ENCODE results near the gene AJUBA.

DNA sequence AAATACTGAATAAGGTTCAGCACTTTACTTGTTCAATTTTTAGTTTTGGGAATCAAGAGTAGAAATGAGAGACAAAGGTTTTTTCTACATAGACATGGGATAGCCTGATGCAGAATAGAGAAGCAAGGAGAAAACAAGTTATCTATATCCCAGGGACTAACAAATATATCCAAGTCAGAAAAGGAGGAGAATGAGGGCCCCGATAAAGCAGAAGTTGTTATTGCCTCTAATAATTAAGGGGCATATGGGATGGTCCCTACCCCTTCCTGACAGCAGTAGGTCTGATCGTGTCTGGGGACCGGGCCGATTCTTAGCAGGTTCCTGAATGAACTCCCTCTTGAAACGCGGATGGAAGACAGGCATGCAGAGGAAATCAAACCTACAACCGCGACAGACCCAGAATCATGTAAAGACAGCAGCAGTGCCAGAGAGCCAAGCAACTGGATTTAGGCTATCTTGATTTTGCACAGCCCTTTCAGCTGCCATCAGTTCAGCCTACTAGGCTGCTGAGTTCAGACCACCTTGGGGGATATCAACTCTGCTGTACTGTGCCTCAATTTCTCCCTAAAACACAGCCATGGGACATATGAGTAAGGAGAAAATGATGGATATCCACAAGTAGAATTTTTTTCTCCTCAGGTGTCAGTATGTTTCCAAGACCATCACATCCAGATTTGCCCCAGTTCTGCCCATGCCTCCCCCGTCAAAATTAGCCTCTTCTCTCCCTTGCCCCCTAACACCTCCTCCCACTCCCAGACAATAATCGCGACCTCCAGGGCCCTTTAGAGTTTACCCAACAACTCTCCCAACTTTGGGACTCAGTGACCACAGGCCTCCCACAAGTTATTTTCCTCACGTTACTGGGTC lies 53.9 kb downstream of the AJUBA start:
- TF ChIP-seq NFIC (IDR thresholded peaks at IDR 0.05) = no peak
- TF ChIP-seq, protein P1, sequence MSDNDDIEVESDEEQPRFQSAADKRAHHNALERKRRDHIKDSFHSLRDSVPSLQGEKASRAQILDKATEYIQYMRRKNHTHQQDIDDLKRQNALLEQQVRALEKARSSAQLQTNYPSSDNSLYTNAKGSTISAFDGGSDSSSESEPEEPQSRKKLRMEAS (IDR thresholded peaks at IDR 0.05) = no peak
- no peak for TF ChIP-seq TCF12 (IDR thresholded peaks at IDR 0.05; ENCODE audit: low read depth)
- TF ChIP-seq, protein P2, sequence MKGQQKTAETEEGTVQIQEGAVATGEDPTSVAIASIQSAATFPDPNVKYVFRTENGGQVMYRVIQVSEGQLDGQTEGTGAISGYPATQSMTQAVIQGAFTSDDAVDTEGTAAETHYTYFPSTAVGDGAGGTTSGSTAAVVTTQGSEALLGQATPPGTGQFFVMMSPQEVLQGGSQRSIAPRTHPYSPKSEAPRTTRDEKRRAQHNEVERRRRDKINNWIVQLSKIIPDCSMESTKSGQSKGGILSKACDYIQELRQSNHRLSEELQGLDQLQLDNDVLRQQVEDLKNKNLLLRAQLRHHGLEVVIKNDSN (IDR thresholded peaks at IDR 0.05) = no peak
- no peak for TF ChIP-seq EP300 (IDR thresholded peaks at IDR 0.05; ENCODE audit: borderline replicate concordance)
- TF ChIP-seq TAF1 (IDR thresholded peaks at IDR 0.05; ENCODE audit: low read depth) = no peak
